ENCODE measurements around the gene FCER2.
A peak's percentile ranks its signal among the peaks of the same experiment; 100 is the strongest.

Gene FCER2

DNA sequence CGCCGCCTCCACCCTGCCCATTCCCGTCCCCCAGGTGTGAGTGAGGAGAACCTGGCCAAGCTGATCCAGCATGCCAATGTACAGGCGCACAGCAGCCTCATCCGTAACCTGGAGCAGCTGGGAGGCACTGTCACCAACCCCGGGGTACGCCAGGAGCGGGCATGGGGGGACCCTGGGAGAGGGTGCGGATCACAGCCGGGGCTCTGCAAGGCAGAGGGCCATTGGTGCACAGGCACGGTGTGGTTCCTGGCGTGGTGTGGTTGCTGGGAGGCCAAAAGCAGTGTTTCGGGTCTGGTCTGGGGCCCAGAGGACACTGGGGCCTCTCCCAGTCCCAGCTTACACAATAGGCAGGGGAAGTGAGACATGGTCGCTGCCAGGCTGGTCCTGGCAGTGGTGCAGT lies 56.8 kb downstream of the FCER2 start:
- DNase-seq: no peak

- DNase-seq: no peak
Observed at GRCh38 chr19:7644550-7644877, 57.4 kb downstream of the FCER2 start.

DNA sequence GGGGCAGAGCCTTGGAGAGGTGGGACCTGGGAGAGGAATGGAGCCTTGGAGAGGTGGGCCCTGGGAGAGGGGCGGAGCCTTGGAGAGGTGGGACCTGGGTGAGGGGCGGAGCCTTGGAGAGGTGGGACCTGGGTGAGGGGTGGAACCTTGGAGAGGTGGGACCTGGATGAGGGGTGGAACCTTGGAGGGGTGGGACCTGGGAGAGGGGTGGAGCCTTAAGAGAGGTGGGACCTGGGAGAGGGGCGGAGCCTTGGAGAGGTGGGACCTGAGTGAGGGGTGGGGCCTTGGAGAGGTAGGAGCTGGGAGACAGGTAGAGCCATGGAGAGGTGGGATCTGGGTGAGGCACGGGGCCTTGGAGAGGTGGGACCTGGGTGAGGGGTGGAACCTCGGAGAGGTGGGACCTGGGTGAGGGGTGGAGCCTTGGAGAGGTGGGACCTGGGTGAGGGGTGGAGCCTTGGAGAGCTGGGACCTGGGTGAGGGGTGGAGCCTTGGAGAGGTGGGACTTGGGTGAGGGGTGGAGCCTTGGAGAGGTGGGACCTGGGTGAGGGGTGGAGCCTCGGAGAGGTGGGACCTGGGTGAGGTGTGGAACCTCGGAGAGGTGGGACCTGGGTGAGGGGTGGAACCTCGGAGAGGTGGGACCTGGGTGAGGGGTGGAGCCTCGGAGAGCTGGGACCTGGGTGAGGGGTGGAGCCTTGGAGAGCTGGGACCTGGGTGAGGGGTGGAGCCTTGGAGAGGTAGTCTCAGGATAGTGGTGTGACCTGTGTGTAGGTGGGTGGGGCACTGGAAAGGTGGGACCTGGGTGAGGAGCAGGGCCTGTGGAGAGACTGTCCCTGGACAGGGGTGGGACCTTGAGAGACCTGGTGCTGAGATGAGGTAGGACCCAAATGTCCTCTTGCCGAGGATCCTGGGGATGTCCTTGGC lies 58.0 kb downstream of the FCER2 start:
- DNase-seq: peak; percentile 27

DNA sequence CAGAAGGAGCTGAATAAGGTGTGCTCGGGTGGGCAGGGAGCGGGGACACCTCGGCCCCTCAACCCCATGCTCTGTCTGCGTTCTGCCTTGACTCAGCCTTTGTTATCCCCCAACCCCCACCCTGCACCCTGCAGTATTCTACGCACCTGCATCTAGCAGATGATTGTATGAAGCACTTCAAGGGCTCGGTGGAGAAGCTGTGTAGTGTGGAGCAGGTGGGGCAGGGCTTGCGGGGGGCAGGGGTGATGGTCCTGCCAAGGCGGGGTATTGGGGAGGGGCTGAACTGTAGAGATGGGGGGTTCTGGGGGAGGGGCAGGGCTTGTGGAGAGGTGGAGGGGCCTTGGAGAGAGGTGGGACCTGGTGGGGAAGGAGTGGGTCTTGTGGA lies 58.9 kb downstream of the FCER2 start:
- no peak for DNase-seq

DNA sequence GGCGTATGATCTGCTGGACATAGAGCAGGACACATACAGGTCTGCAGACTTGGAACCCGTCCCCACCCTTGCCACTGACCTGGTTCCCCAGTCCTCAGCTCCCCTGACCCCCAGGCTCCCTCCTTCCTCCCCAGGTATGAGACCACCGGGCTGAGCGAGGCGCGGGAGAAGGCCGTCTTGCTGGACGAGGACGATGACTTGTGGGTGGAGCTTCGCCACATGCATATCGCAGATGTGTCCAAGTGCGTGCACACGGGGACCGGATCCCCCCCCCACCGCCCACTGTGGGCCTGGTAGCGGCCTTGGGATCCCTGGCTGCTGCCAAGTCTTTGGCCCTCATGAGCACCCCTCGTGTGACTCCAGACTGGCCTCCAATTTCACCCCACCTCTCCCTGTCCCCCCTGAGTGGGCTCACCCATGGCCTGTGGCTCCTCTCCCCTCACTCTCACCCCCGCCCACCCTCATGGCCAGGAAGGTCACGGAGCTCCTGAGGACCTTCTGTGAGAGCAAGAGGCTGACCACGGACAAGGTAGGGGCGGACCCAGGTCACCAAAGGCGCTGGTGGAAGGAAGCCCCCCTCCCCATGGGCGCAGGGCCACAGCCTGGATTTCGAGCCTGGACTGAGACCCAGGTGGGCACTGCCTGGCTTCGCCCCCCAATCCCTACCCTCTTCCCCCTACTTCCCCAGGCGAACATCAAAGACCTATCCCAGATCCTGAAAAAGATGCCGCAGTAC lies 59.5 kb downstream of the FCER2 start:
- DNase-seq: no peak

- DNase-seq: no peak
Observed at GRCh38 chr19:7641290-7642276, 60.3 kb downstream of the FCER2 start.

DNA sequence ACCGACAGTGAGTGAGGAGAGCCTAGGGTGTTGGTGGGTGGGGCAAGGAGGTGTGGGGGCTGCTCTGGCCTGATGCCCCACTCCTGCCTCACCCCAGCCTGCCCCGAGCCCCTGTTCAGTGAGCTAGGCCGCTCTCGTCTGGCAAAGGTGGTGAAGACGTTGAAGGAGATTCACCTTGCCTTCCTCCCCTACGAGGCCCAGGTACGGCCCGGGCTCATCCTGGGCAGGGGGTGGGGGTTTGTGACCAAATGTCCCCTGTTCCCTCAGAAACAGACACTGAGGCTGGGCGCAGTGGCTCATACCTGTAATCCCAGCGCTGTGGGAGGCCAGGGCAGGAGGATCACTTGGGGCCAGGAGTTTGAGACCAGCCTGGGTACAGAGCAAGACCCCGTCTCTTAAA lies 61.1 kb downstream of the FCER2 start:
- DNase-seq: no peak

DNA sequence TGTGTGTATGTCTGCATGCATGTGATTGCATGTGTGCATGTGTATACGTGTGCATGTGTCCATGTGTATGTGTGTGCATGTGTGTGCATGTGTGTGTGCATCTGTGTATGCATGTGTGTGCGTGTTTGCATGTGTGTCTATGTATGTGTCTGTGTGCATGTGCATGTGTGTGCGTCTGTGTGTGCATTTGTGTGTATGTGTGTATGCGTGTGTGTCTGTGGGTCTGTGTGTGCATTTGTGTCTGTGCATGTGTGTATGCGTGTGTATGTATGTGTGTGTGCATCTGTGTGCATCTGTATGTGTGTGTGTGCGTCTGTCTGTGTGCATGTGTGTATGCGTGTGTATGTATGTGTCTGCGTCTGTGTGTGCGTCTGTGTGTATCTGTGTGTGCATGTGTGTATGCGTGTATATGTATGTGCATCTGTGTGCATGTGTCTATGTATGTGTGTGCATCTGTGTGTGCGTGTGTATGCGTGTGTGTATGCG lies 62.0 kb downstream of the FCER2 start:
- no peak for DNase-seq

DNA sequence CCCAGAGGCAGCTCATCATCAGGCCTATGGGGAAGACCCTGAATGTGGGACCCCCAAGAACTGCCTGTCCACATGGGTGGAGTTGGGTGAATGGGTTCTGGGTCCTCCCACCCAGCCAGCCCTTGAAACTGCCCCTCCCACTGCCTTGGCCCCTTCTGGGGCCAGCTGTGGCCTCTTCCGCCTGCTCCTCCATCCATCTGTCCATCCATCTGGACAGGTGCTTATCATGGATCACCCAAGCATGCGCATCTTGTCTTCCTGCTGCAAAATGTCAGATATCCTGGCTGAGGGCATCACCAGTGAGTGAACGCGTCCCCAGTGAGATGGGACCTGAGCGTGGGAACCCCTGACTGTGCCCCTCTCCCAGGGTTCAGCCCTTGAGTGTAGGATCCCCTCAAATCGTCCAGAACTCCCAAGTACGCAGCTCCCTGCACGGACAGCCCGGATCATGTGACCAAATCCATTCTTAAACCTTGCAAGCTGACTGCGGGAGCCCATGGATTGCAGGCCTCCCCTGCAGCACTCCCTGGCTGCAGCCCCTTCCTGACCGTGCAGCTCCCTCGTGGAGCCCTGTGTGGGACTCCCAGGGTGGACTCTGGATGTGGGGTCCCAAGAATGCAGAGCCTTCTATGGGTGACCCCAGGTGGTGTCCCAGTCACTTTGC lies 63.0 kb downstream of the FCER2 start:
- no peak for DNase-seq

Data from RPMI8226 (cell line).